ENCODE data around the gene DYTN. TPM values are rescaled to one million over a fixed set of nuclear protein-coding genes. Genes with fewer than 3 reads are reported as not detected.

Gene DYTN
- total RNA-seq, 2 donors from 2014 or later: 0.23 TPM; not detected in 1

GRCh38 chr2:206626108-206626507, 92.1 kb downstream of the DYTN start:
- no peak overlapping the region for H3K4me3 Mint-ChIP-seq
- DNase-seq: no peak

GRCh38 chr2:206619011-206619410, 99.2 kb downstream of the DYTN start:
- H3K36me3 Mint-ChIP-seq (ENCODE audit: low read depth): peaks cover 3% of the 10 kb centered on the region
- DNase-seq: no peak
- ATAC-seq: no peak

More at GRCh38 chr2:206626108-206626507, 92.1 kb downstream of the DYTN start:
- no peaks in the 10 kb centered on the region for H3K9me3 ChIP-seq (ENCODE audit: control insufficient read depth, low read length, poor library complexity, severe bottlenecking)
- Mint-ChIP-seq H3K27ac (no peak overlapping the region), H3K4me1 (no peaks in the 10 kb centered on the region), H3K36me3 (ENCODE audit: low read depth) (no peaks in the 10 kb centered on the region), H3K27me3 (peaks cover 28% of the 10 kb centered on the region)
- ATAC-seq: no peak

DNA sequence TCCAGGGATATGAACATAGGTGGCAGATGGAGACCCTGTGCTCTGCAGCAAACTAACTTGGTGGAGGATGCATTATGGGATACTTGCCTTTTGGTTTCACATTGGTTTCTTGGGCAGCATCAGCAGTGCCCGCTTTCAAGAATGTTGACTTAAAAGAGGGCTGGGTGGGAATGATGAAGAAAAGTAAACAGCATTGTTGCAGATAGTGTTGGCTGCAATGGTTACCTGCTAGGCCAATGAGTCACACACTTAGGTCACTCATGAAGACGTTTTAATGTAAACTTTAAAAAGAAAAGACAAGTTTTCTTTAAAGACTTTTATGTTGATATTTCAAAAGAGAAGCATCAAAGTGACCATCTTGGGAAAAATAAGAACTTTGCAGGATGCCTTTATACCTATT, 102.0 kb downstream of the DYTN start:
- H3K27me3 Mint-ChIP-seq: peaks cover 4% of the 10 kb centered on the region
- peaks cover 3% of the 10 kb centered on the region for H3K36me3 Mint-ChIP-seq (ENCODE audit: low read depth)
- H3K9me3 ChIP-seq (ENCODE audit: control insufficient read depth, low read length, poor library complexity, severe bottlenecking): no peaks in the 10 kb centered on the region
- DNase-seq (no peak), ATAC-seq (no peak)
- no peaks in the 10 kb centered on the region for H3K4me1 Mint-ChIP-seq
- H3K27ac Mint-ChIP-seq: no peak overlapping the region
- H3K4me3 Mint-ChIP-seq: no peak overlapping the region

More at GRCh38 chr2:206619011-206619410, 99.2 kb downstream of the DYTN start:
- H3K27ac Mint-ChIP-seq: no peak overlapping the region
- H3K4me1 Mint-ChIP-seq: no peaks in the 10 kb centered on the region
- peaks cover 4% of the 10 kb centered on the region for H3K27me3 Mint-ChIP-seq
- no peaks in the 10 kb centered on the region for H3K9me3 ChIP-seq (ENCODE audit: control insufficient read depth, low read length, poor library complexity, severe bottlenecking)
- peak overlapping the region; percentile 19 for H3K4me3 Mint-ChIP-seq

DNA sequence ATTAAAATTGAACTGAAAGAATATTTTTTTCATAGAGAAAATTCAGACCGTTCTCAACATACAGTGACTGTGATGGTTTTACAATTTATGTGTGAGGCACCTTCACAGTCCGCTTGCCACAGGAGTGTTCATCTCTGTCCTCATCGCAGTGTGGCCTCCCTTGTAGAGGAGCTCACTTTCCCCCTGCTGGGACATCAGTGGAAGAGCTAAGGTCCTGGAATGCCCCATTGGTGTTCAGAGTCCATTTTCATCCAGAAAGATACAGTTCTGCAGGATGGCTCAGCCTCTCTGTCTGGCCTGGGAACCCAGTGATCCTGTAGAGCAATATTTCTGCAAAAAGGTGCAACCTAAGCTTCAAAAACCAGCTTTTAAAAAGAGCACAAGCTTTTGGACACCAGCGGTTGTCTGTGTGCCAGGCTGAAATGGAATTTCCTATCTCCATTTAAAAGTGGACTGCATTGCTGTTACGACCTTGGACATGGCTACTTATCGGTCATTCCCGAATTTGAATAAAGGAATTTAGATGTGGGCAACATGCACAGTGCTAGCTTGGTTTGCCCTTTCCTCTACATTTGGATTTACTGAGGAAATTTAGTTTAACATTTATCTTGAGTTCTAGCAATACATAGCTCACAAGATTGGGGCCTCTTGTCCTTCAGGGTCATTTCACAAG, 102.6 kb downstream of the DYTN start:
- Mint-ChIP-seq H3K4me3 (no peak overlapping the region), H3K27me3 (peaks cover 4% of the 10 kb centered on the region), H3K27ac (no peak overlapping the region), H3K36me3 (ENCODE audit: low read depth) (peaks cover 3% of the 10 kb centered on the region), H3K4me1 (no peaks in the 10 kb centered on the region)
- ATAC-seq (no peak), DNase-seq (no peak)
- no peaks in the 10 kb centered on the region for H3K9me3 ChIP-seq (ENCODE audit: control insufficient read depth, low read length, poor library complexity, severe bottlenecking)

DNA sequence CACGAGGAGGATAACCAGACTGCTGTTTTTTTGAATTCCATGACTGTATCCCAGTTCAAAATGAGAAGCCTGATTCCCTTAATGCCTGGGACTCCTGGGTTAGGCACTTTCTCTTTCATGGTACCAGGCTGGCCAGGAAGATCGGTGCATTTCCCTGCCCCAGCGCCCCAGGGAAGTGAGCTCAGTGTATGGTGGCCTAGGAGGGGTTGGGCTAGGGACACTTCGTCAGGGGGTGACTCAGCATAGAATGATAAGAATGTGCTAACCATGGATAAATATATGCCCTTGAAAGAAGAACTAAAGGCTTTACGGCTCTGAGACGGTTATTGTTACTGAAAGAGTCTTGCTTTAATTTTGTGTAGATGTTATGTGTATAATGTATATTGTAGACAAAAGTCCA, 103.4 kb downstream of the DYTN start:
- ATAC-seq (no peak), DNase-seq (no peak)
- no peaks in the 10 kb centered on the region for H3K4me1 Mint-ChIP-seq
- peaks cover 3% of the 10 kb centered on the region for H3K36me3 Mint-ChIP-seq (ENCODE audit: low read depth)
- no peaks in the 10 kb centered on the region for H3K9me3 ChIP-seq (ENCODE audit: control insufficient read depth, low read length, poor library complexity, severe bottlenecking)
- no peak overlapping the region for H3K27ac Mint-ChIP-seq
- peaks cover 4% of the 10 kb centered on the region for H3K27me3 Mint-ChIP-seq
- H3K4me3 Mint-ChIP-seq: no peak overlapping the region

GRCh38 chr2:206611736-206612135, 106.5 kb downstream of the DYTN start:
- H3K27me3 Mint-ChIP-seq: peaks cover 4% of the 10 kb centered on the region
- no peaks in the 10 kb centered on the region for H3K36me3 Mint-ChIP-seq (ENCODE audit: low read depth)
- no peaks in the 10 kb centered on the region for H3K4me1 Mint-ChIP-seq
- no peaks in the 10 kb centered on the region for H3K9me3 ChIP-seq (ENCODE audit: control insufficient read depth, low read length, poor library complexity, severe bottlenecking)
- DNase-seq (no peak), ATAC-seq (no peak)
- no peak overlapping the region for H3K4me3 Mint-ChIP-seq
- no peak overlapping the region for H3K27ac Mint-ChIP-seq

DNA sequence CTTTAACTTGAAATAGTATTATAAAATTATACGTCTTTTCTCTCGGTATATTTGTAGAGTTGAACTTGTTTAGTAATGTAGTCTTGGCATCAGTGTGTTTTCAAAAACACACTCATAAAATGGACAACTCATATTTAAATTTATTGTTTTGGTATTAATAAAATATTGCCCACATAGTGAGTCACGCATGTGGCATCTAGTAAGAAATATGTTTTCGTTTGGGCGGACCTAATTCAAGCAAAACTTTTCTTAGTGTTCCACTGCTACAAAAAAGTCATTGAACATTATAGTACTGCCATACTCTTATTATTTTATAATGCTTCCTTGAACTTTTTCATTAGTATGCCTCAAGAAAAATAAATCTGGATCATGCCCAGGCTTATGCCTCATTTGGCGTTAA, 107.0 kb downstream of the DYTN start:
- ATAC-seq (no peak), DNase-seq (no peak)
- H3K9me3 ChIP-seq (ENCODE audit: control insufficient read depth, low read length, poor library complexity, severe bottlenecking): no peaks in the 10 kb centered on the region
- H3K4me3 Mint-ChIP-seq: no peak overlapping the region
- no peaks in the 10 kb centered on the region for H3K36me3 Mint-ChIP-seq (ENCODE audit: low read depth)
- no peak overlapping the region for H3K27ac Mint-ChIP-seq
- H3K27me3 Mint-ChIP-seq: peaks cover 2% of the 10 kb centered on the region
- no peaks in the 10 kb centered on the region for H3K4me1 Mint-ChIP-seq

DNA sequence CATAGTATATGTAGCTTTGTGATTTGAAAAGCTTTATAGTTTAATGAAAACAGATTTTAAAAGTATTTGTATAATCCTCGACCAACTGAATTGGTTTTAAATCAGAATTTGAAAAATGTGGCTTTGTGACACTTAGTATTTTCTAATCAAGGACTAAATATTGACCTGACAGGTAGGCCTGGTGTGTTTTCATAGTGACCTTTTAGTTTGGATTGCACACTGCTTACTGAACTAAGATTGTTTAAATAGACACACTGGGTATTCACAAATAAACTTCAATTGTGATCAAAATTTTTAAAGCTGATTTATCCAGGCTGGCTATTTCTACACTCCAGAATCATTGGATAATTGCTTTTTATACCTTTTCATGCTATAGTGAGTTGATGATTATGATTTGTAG, 107.7 kb downstream of the DYTN start:
- no peak overlapping the region for H3K27ac Mint-ChIP-seq
- H3K36me3 Mint-ChIP-seq (ENCODE audit: low read depth): no peaks in the 10 kb centered on the region
- peaks cover 3% of the 10 kb centered on the region for H3K4me1 Mint-ChIP-seq
- DNase-seq: no peak
- no peaks in the 10 kb centered on the region for H3K27me3 Mint-ChIP-seq
- H3K4me3 Mint-ChIP-seq: no peak overlapping the region
- no peak for ATAC-seq
- H3K9me3 ChIP-seq (ENCODE audit: control insufficient read depth, low read length, poor library complexity, severe bottlenecking): no peaks in the 10 kb centered on the region

DNA sequence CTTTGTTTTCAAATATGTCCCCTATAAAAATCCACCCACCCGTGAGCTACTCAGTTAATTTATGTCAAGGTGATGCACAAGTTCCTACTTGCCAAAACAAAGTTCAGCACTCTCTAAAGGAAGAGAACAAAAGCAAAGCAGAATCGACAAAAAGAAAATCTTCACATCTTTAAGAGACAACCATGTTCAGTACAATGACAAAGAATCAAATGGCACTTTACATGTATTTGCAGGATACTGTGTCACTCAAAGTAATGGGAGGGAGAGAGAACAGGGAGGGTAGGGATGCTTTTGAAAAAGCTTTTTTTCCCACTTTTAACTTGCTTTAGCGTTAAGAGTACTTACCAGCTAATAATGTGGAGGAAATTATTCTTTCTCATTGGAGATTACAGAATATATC, 115.0 kb downstream of the DYTN start:
- Mint-ChIP-seq H3K27me3 (no peaks in the 10 kb centered on the region), H3K4me1 (peaks cover 6% of the 10 kb centered on the region), H3K4me3 (no peak overlapping the region), H3K36me3 (ENCODE audit: low read depth) (no peaks in the 10 kb centered on the region), H3K27ac (no peak overlapping the region)
- H3K9me3 ChIP-seq (ENCODE audit: control insufficient read depth, low read length, poor library complexity, severe bottlenecking): no peaks in the 10 kb centered on the region
- DNase-seq: no peak
- no peak for ATAC-seq

Other genes with a start within 250 kb of the DYTN start
- not detected for gene FAM237A, start 75.9 kb downstream of the DYTN start, total RNA-seq
- gene MDH1B, start 46.9 kb upstream of the DYTN start, total RNA-seq: not detected
- 10 to 100 TPM; 21.0 to 27.8 TPM for gene FASTKD2, start 47.2 kb upstream of the DYTN start, total RNA-seq
- under 1 TPM in 1 of 2 donors, not detected in 1; 0.22 TPM for gene CPO, start 221.1 kb upstream of the DYTN start, total RNA-seq